GM12872 (cell line): ENCODE results near the gene EHD4.

Experiments
- CTCF ChIP-seq: IDR thresholded peaks from 3 replicates; pipeline ENCODE4 v1.5.1; 2011; ENCODE audit warnings: low read depth, mild to moderate bottlenecking, low read length, moderate library complexity; ENCODE audit not compliant: insufficient read depth

The EHD4 gene

GRCh38 chr15:41932511-41933289 is 39.7 kb downstream of the EHD4 start:
- TF ChIP-seq CTCF = no peak

- TF ChIP-seq CTCF = no peak
Measured at GRCh38 chr15:41932101-41932500, 40.3 kb downstream of the EHD4 start.

- no peak for TF ChIP-seq CTCF
Measured at GRCh38 chr15:41930867-41931222, 41.5 kb downstream of the EHD4 start.

- no peak for TF ChIP-seq CTCF
Measured at GRCh38 chr15:41930221-41930866, 42.0 kb downstream of the EHD4 start.

- no peak for TF ChIP-seq CTCF
Measured at GRCh38 chr15:41928637-41929620, 43.4 kb downstream of the EHD4 start.

- TF ChIP-seq CTCF = no peak
Measured at GRCh38 chr15:41928100-41928499, 44.3 kb downstream of the EHD4 start.

- no peak for TF ChIP-seq CTCF
Measured at GRCh38 chr15:41927536-41927935, 44.8 kb downstream of the EHD4 start.
